ENCODE data around the gene BBX.
"Not testable (repeated sequence)": the region's sequence is repeated elsewhere in the genome, so short reads cannot be mapped to it uniquely, and the experiment has no call there.

The BBX gene

DNA sequence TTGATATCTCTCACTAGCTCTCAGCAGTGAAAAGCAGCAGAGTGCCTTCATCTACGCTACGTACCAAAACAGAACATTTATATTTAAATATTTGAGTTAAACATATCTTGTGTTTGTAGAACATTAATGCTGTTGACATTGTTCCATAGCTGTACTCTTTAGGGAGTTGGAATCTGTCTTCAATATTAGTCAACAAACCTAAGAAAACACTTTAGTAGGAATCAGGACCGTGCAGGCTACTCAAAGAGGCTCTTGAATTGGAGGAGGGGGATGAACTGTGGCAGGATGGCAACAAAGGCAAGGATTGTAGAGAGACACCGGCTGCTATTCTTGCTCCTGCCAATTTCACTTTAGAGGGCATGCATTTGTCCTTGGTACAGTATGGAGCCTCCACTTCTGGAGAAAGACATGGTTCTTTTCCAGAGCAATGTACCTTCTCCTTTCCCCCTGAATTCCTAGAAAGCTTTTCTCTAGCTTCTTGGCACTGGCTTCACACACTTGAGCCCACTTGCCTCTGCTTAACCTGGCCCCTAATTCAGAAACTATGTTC is 302.1 kb downstream of the BBX start:
- DNase-seq (ENCODE audit: insufficient read length), result no peak
- FAIRE-seq, result no peak
- no peak for TF ChIP-seq TAF1 (IDR thresholded peaks at IDR 0.05; ENCODE audit: borderline replicate concordance, low read depth, low read length)
- no peak for TF ChIP-seq POLR2A (IDR thresholded peaks at IDR 0.05; ENCODE audit: low read depth, low read length)
- TF ChIP-seq POLR2AphosphoS5 (IDR thresholded peaks at IDR 0.05; ENCODE audit: low read depth, low read length), result no peak

DNA sequence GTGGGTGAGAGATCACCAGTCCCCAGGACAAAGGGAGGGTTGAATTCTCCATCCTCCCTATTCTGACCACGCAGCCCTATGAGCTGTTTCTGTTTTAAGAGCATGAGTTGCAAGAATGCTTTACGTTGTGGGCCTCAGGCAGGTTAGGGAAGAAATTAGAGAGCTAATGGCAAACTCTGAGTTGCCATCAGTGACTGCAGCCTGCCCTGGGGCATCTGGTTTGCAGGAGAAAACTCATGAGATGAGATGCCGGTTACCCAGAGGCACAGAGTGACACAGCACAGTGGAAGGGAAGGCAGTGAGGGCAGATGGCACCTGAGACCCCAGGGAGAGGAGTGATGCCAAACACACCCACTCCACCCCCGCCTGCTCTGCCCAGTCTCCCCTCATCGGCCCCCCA is 302.8 kb downstream of the BBX start:
- TF ChIP-seq TAF1 (IDR thresholded peaks at IDR 0.05; ENCODE audit: borderline replicate concordance, low read depth, low read length) (no peak), POLR2A (IDR thresholded peaks at IDR 0.05; ENCODE audit: low read depth, low read length) (no peak), POLR2AphosphoS5 (IDR thresholded peaks at IDR 0.05; ENCODE audit: low read depth, low read length) (no peak)
- FAIRE-seq (no peak), DNase-seq (ENCODE audit: insufficient read length) (no peak)

DNA sequence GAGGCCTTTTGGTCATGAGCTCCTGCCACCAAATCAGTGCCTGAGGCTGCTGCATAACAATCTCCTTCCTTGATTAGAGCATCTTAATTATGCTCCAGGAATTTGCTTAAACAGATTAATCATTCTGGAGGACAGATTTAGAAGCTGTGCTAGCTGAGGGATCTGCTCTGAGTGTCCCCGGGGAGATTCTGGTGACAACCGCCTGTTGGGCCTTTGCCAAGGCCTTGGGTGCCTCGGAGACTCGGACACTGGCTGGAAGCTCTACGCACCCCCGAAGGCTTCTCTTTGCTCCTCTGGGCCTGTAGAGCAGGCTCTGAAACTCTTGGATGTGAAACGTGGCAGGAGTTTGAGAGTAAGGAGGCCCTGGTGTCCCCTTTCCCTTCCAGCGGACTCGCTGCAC is 304.0 kb downstream of the BBX start:
- no peak for DNase-seq (ENCODE audit: insufficient read length)
- TF ChIP-seq POLR2A (IDR thresholded peaks at IDR 0.05; ENCODE audit: low read depth, low read length) (no peak), TAF1 (IDR thresholded peaks at IDR 0.05; ENCODE audit: borderline replicate concordance, low read depth, low read length) (no peak), POLR2AphosphoS5 (IDR thresholded peaks at IDR 0.05; ENCODE audit: low read depth, low read length) (no peak)
- no peak for FAIRE-seq

DNA sequence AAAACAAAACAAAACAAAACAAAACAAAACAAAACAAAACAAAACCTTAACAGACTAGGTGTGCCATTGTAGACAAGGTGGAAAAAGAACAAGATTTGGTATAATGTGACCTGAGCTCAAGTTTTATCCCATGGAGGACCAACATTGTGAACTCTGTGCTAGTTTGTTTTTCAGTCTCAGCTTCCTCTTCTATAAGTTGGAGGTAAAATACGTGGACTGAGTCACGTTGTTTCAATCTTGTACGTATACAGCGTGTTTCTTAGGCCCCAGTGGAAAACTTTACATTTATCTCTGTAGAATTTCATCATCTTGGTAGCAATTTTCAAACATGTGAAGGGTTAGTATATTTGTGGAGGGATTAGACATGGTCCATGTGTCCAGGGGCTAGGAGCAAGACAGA is 306.4 kb downstream of the BBX start:
- no peak for TF ChIP-seq POLR2A (IDR thresholded peaks at IDR 0.05; ENCODE audit: low read depth, low read length)
- no peak for TF ChIP-seq TAF1 (IDR thresholded peaks at IDR 0.05; ENCODE audit: borderline replicate concordance, low read depth, low read length)
- TF ChIP-seq POLR2AphosphoS5 (IDR thresholded peaks at IDR 0.05; ENCODE audit: low read depth, low read length), result no peak
- FAIRE-seq, result no peak
- DNase-seq (ENCODE audit: insufficient read length), result no peak

DNA sequence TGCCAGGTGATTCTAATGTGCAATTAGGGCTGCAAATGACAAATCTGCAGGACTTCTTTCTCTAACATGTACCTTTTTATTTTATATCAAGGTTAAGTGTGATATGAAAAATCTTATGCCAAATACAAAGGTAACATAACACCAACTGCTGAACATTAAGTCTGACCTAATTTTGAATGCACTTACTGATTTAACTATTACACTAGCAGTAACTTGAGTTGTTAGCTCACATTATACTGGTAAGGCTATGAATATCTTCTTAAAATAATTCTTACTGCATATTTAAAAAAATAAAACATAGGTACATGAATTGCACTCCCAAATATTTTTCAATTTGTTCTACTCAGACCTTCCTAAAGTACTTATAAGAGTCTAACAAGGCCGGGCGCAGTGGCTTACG is 308.8 kb downstream of the BBX start:
- no peak for DNase-seq (ENCODE audit: insufficient read length)
- TF ChIP-seq POLR2A (IDR thresholded peaks at IDR 0.05; ENCODE audit: low read depth, low read length), result no peak
- TF ChIP-seq POLR2AphosphoS5 (IDR thresholded peaks at IDR 0.05; ENCODE audit: low read depth, low read length), result no peak
- TF ChIP-seq TAF1 (IDR thresholded peaks at IDR 0.05; ENCODE audit: borderline replicate concordance, low read depth, low read length), result no peak
- FAIRE-seq, result no peak

DNA sequence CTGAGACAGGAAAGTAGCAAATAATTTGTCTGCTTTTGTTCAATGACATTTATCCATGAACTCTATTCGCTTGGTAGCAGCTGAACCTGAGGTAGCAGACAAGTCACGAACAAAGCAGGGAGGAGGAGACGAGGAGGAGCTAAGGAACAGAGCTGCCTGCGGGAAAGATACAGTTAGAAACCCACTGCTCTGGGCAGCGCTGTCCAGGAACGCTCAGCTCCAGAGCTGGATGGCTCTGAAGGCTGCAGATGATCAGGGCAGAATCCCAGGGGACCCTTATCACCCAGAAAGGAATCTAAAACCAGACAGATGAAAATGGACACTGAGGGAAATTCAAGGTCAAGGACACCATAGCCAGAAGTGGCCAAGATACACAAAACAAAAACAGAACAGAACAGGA is 310.3 kb downstream of the BBX start:
- no peak for TF ChIP-seq POLR2A (IDR thresholded peaks at IDR 0.05; ENCODE audit: low read depth, low read length)
- TF ChIP-seq TAF1 (IDR thresholded peaks at IDR 0.05; ENCODE audit: borderline replicate concordance, low read depth, low read length), result no peak
- no peak for TF ChIP-seq POLR2AphosphoS5 (IDR thresholded peaks at IDR 0.05; ENCODE audit: low read depth, low read length)
- FAIRE-seq (no peak), DNase-seq (ENCODE audit: insufficient read length) (no peak)

DNA sequence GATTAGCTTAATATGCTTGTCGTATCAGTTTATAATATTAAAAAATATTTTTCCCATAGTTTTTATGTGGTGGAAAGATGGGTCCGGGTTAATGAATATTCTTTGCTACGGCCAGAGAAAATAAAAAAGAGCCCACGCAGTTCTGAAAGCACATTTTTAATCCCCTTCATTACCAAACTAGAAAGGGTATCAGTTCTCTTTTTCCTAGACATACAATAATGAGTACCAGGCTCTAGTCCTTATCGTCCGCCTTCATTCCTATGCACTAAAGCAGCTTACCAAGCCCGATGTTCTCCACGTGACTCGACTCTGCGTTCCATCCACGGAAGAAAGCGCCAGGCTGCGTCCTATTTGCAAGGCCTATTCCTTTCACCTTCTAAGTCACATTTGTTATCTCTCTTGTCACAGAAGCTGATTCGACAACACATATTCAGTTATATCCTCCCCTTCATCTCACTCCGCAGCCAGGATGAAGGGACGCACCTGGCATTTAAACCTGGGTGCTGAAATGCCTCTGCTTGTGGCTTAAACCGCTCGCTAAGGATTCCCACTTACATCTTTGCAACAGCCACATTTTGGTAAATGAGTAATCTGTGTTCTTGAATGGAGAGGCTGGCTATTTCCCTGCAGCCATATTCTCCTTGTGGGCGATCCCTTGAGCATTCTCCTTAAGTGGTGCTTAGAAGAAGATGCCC is 311.1 kb downstream of the BBX start:
- FAIRE-seq, result no peak
- TF ChIP-seq POLR2A (IDR thresholded peaks at IDR 0.05; ENCODE audit: low read depth, low read length), result no peak
- TF ChIP-seq TAF1 (IDR thresholded peaks at IDR 0.05; ENCODE audit: borderline replicate concordance, low read depth, low read length), result no peak
- no peak for TF ChIP-seq POLR2AphosphoS5 (IDR thresholded peaks at IDR 0.05; ENCODE audit: low read depth, low read length)
- no peak for DNase-seq (ENCODE audit: insufficient read length)

DNA sequence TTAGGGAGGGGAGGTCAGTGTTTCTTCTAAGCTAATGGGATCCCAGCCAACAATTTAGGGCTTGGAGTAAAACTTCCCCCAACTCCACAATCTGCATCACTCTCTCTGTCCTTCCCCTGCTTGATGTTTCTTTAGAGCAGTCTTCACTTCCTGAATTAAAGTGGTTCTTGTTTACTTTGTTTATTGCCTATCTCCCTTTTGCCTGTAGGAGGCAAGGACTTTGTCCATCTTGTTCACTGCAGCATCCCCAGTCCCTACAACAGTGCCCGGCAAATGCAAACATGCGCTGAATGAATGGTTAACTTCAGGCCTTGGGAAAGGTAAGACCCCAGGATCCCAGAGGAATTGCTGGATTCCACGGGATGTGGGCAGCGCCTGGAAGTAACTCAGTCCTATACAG is 312.2 kb downstream of the BBX start:
- not testable (repeated sequence) for DNase-seq (ENCODE audit: insufficient read length); FAIRE-seq

DNA sequence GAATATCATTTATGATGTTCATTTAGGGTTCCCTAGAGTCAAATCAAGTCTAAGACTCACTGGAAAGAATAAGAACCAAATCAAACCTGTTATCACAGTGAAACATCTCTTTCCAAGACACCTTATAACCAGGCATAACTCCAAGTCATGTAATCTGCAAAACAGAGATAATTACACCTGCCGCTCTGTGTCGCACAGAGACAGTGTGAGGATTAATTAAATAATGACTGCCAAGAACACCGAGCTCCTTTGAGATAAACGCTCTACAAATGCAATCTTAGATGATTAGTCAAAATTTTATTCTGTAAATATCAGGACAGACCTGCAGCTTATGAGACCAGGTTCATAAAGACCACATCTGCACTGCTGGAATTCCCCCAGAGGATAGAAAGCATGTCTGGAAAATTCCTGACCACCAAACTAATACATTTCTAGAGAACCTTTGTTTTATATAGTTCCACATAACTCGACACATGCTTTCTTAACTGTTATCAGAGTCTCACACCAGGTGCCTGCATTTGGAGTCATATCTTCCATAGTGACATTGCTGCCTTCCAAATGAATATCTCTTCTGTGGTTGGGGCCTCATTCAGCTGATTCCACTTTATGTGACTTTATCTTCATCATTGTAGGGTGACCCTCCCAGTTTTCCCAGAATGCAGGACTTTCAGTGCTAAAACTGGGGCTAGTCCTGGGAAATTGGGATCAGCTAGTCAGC is 315.3 kb downstream of the BBX start:
- DNase-seq (ENCODE audit: insufficient read length) (no peak), FAIRE-seq (no peak)
- no peak for TF ChIP-seq TAF1 (IDR thresholded peaks at IDR 0.05; ENCODE audit: borderline replicate concordance, low read depth, low read length)
- no peak for TF ChIP-seq POLR2AphosphoS5 (IDR thresholded peaks at IDR 0.05; ENCODE audit: low read depth, low read length)
- no peak for TF ChIP-seq POLR2A (IDR thresholded peaks at IDR 0.05; ENCODE audit: low read depth, low read length)

DNA sequence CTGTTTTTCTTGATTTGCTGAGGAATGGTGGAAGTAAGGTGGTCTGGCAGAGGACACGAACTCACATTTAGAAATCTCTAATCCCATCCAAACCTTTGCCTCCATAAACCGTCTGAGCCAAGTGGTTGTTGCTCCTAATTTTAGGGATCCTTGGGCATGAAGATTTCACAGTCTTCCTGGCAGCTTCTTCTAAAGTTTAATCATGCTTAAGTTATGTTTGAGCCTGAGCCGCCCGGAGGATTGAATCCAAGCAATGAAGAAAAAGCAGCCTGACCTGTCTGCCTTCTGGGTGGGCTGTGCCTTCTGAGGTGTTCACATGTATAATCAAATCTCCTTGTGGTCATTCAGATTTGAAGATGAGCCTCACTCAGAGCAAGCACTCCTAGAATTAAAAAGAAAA is 319.1 kb downstream of the BBX start:
- FAIRE-seq (no peak), DNase-seq (ENCODE audit: insufficient read length) (no peak)
- TF ChIP-seq TAF1 (IDR thresholded peaks at IDR 0.05; ENCODE audit: borderline replicate concordance, low read depth, low read length) (no peak), POLR2AphosphoS5 (IDR thresholded peaks at IDR 0.05; ENCODE audit: low read depth, low read length) (no peak), POLR2A (IDR thresholded peaks at IDR 0.05; ENCODE audit: low read depth, low read length) (no peak)

DNA sequence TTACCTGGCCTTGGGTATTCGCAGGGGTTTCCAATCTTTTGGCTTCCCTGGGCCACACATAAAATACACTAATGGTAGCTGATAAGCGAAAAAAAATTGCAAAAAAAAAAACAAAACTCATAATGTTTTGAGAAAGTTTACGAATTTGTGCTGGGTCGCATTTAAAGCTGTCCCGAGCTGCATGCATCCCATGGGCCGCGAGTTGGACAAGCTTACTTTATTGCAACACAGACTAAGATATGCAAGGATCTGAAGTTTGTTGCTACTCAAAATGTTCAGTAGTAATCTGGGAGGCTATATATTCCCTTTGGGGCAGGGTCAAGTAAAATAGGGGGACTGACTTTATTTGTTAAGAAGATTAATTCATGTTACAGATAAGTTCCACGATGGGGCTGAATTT is 320.2 kb downstream of the BBX start:
- DNase-seq (ENCODE audit: insufficient read length), result no peak
- TF ChIP-seq TAF1 (IDR thresholded peaks at IDR 0.05; ENCODE audit: borderline replicate concordance, low read depth, low read length) (no peak), POLR2A (IDR thresholded peaks at IDR 0.05; ENCODE audit: low read depth, low read length) (no peak), POLR2AphosphoS5 (IDR thresholded peaks at IDR 0.05; ENCODE audit: low read depth, low read length) (no peak)
- no peak for FAIRE-seq

Measured in GM12892 (cell line).